ENCODE results near the gene CCDC71. TPM values are rescaled to one million over a fixed set of nuclear protein-coding genes. Genes with fewer than 3 reads are reported as not detected.

Gene CCDC71
- total and polyA plus RNA-seq, 2 of the 13 experiments (the other 11 are each of a cell fraction or from before 2014, with no cell fraction given): 9.7 to 14.3 TPM

DNA sequence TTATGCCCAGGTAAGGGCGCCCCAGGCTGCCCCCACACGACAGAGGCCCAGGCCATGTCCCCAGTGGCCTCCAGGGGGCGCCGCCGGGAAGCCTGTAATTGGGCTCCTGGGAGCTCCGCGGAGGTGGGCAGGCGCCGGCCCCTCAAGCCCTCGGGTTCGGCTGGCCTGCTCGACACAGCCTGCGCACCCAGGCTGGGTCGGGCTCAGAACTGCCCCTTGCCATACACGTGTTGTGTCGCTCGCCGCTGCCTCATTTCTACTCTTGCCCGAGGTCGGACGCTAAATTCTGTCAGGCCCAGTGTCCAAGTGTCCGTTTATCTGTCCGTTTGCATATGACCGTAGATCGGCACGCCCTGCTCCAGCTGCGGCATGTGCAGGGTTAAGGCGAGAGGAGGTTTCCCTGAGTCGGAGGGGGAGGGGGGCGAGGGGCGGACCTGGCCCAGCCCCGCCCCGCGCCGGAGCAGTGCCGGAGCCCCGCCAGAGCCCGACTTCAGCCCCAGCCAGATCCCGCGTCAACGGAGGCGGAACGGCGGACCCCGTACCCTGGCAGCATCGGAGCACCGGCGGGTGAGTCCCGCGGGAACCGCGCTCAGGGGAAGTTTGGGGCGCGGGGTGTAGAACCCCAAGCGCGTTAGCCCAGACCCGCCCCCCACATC, 5.1 kb upstream of the CCDC71 start, which contains the start of gene KLHDC8B (continued):
- TF ChIP-seq, protein P1, sequence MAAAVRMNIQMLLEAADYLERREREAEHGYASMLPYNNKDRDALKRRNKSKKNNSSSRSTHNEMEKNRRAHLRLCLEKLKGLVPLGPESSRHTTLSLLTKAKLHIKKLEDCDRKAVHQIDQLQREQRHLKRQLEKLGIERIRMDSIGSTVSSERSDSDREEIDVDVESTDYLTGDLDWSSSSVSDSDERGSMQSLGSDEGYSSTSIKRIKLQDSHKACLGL (CRISPR knock-in tag; IDR thresholded peaks at IDR 0.05): 0 out of 2 replicates have a peak, but pooled peaks have one; percentile 21
- TF ChIP-seq, protein P2, sequence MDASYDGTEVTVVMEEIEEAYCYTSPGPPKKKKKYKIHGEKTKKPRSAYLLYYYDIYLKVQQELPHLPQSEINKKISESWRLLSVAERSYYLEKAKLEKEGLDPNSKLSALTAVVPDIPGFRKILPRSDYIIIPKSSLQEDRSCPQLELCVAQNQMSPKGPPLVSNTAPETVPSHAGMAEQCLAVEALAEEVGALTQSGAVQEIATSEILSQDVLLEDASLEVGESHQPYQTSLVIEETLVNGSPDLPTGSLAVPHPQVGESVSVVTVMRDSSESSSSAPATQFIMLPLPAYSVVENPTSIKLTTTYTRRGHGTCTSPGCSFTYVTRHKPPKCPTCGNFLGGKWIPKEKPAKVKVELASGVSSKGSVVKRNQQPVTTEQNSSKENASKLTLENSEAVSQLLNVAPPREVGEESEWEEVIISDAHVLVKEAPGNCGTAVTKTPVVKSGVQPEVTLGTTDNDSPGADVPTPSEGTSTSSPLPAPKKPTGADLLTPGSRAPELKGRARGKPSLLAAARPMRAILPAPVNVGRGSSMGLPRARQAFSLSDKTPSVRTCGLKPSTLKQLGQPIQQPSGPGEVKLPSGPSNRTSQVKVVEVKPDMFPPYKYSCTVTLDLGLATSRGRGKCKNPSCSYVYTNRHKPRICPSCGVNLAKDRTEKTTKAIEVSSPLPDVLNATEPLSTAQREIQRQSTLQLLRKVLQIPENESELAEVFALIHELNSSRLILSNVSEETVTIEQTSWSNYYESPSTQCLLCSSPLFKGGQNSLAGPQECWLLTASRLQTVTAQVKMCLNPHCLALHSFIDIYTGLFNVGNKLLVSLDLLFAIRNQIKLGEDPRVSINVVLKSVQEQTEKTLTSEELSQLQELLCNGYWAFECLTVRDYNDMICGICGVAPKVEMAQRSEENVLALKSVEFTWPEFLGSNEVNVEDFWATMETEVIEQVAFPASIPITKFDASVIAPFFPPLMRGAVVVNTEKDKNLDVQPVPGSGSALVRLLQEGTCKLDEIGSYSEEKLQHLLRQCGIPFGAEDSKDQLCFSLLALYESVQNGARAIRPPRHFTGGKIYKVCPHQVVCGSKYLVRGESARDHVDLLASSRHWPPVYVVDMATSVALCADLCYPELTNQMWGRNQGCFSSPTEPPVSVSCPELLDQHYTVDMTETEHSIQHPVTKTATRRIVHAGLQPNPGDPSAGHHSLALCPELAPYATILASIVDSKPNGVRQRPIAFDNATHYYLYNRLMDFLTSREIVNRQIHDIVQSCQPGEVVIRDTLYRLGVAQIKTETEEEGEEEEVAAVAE (CRISPR knock-in tag; IDR thresholded peaks at IDR 0.05; ENCODE audit: borderline replicate concordance): peak; percentile 72; the same call in 1 of the 2 replicates
- TF ChIP-seq KLF16 (CRISPR knock-in tag; IDR thresholded peaks at IDR 0.05): peak; percentile 54 to 64; a peak in 1 of 4 replicates
- no peak for TF ChIP-seq PRMT3 (CRISPR knock-in tag; IDR thresholded peaks at IDR 0.05; ENCODE audit: borderline replicate concordance, low read depth)
- TF ChIP-seq NFE2L2 (IDR thresholded peaks at IDR 0.05; ENCODE audit: low read length): no peak
- TF ChIP-seq KMT2B (CRISPR knock-in tag; IDR thresholded peaks at IDR 0.05): peak; percentile 54
- 0 out of 2 replicates have a peak, but pooled peaks have one; percentile 59 for TF ChIP-seq ZNF30 (CRISPR knock-in tag; IDR thresholded peaks at IDR 0.05)
- peak; percentile 81; the same call in 1 of the 2 replicates for TF ChIP-seq ZNF225 (CRISPR knock-in tag; IDR thresholded peaks at IDR 0.05)
- TF ChIP-seq PHF20 (CRISPR knock-in tag; IDR thresholded peaks at IDR 0.05): peak; percentile 60; the same call in 1 of the 2 replicates
- TF ChIP-seq, protein P3, sequence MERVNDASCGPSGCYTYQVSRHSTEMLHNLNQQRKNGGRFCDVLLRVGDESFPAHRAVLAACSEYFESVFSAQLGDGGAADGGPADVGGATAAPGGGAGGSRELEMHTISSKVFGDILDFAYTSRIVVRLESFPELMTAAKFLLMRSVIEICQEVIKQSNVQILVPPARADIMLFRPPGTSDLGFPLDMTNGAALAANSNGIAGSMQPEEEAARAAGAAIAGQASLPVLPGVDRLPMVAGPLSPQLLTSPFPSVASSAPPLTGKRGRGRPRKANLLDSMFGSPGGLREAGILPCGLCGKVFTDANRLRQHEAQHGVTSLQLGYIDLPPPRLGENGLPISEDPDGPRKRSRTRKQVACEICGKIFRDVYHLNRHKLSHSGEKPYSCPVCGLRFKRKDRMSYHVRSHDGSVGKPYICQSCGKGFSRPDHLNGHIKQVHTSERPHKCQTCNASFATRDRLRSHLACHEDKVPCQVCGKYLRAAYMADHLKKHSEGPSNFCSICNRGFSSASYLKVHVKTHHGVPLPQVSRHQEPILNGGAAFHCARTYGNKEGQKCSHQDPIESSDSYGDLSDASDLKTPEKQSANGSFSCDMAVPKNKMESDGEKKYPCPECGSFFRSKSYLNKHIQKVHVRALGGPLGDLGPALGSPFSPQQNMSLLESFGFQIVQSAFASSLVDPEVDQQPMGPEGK (CRISPR knock-in tag; IDR thresholded peaks at IDR 0.05): peak; percentile 81; the same call in 1 of the 2 replicates
- TF ChIP-seq, protein P4, sequence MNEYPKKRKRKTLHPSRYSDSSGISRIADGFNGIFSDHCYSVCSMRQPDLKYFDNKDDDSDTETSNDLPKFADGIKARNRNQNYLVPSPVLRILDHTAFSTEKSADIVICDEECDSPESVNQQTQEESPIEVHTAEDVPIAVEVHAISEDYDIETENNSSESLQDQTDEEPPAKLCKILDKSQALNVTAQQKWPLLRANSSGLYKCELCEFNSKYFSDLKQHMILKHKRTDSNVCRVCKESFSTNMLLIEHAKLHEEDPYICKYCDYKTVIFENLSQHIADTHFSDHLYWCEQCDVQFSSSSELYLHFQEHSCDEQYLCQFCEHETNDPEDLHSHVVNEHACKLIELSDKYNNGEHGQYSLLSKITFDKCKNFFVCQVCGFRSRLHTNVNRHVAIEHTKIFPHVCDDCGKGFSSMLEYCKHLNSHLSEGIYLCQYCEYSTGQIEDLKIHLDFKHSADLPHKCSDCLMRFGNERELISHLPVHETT (CRISPR knock-in tag; conservative IDR thresholded peaks at IDR 0.05): 0 out of 2 replicates have a peak, but pooled peaks have one; percentile 71
- TF ChIP-seq, protein P5, sequence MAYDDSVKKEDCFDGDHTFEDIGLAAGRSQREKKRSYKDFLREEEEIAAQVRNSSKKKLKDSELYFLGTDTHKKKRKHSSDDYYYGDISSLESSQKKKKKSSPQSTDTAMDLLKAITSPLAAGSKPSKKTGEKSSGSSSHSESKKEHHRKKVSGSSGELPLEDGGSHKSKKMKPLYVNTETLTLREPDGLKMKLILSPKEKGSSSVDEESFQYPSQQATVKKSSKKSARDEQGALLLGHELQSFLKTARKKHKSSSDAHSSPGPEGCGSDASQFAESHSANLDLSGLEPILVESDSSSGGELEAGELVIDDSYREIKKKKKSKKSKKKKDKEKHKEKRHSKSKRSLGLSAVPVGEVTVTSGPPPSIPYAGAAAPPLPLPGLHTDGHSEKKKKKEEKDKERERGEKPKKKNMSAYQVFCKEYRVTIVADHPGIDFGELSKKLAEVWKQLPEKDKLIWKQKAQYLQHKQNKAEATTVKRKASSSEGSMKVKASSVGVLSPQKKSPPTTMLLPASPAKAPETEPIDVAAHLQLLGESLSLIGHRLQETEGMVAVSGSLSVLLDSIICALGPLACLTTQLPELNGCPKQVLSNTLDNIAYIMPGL (CRISPR knock-in tag; IDR thresholded peaks at IDR 0.05; ENCODE audit: borderline replicate concordance in 1 of 2, low read depth in 1 of 2): peak; percentile 91 to 95; a peak in 3 of 4 replicates
- TF ChIP-seq, protein P6, sequence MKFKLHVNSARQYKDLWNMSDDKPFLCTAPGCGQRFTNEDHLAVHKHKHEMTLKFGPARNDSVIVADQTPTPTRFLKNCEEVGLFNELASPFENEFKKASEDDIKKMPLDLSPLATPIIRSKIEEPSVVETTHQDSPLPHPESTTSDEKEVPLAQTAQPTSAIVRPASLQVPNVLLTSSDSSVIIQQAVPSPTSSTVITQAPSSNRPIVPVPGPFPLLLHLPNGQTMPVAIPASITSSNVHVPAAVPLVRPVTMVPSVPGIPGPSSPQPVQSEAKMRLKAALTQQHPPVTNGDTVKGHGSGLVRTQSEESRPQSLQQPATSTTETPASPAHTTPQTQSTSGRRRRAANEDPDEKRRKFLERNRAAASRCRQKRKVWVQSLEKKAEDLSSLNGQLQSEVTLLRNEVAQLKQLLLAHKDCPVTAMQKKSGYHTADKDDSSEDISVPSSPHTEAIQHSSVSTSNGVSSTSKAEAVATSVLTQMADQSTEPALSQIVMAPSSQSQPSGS (CRISPR knock-in tag; IDR thresholded peaks at IDR 0.05): peak; percentile 60; the same call in 1 of the 2 replicates
- peak; percentile 90 for TF ChIP-seq ARNT2 (CRISPR knock-in tag; IDR thresholded peaks at IDR 0.05; ENCODE audit: low read depth)
- TF ChIP-seq TBX2 (CRISPR knock-in tag; IDR thresholded peaks at IDR 0.05; ENCODE audit: borderline replicate concordance): peak; percentile 66
- TF ChIP-seq NFKB2 (CRISPR knock-in tag; IDR thresholded peaks at IDR 0.05; ENCODE audit: borderline replicate concordance): peak; percentile 35; the same call in 1 of the 2 replicates

Data from HepG2 (cell line).